ENCODE data around the gene DNAJC12.
"Not testable (repeated sequence)": the region's sequence is repeated elsewhere in the genome, so short reads cannot be mapped to it uniquely, and the experiment has no call there.

The DNAJC12 gene

GRCh38 chr10:67792653-67793052 lies 45.3 kb downstream of the DNAJC12 start:
- DNase-seq (ENCODE audit: low read depth, low spot score): no peak

- DNase-seq (ENCODE audit: low read depth, low spot score): peak; percentile 38
Observed at GRCh38 chr10:67790534-67791408, 47.2 kb downstream of the DNAJC12 start.

GRCh38 chr10:67789769-67790168 lies 48.2 kb downstream of the DNAJC12 start:
- DNase-seq (ENCODE audit: low read depth, low spot score): no peak

GRCh38 chr10:67788028-67788886 lies 49.7 kb downstream of the DNAJC12 start:
- peak; percentile 14 for DNase-seq (ENCODE audit: low read depth, low spot score)

GRCh38 chr10:67785098-67785497 lies 52.9 kb downstream of the DNAJC12 start:
- DNase-seq (ENCODE audit: low read depth, low spot score): no peak

- DNase-seq (ENCODE audit: low read depth, low spot score): no peak
Observed at GRCh38 chr10:67784474-67784873, 53.5 kb downstream of the DNAJC12 start.

- DNase-seq (ENCODE audit: low read depth, low spot score): no peak
Observed at GRCh38 chr10:67783606-67784294, 54.2 kb downstream of the DNAJC12 start.

- no peak for DNase-seq (ENCODE audit: low read depth, low spot score)
Observed at GRCh38 chr10:67782530-67782929, 55.5 kb downstream of the DNAJC12 start.

GRCh38 chr10:67780759-67781538 lies 57.0 kb downstream of the DNAJC12 start:
- DNase-seq (ENCODE audit: low read depth, low spot score): no peak

GRCh38 chr10:67780204-67780621 lies 57.8 kb downstream of the DNAJC12 start:
- not testable (repeated sequence) for DNase-seq (ENCODE audit: low read depth, low spot score)

- DNase-seq (ENCODE audit: low read depth, low spot score): peak; percentile 88
Observed at GRCh38 chr10:67779465-67780203, 58.4 kb downstream of the DNAJC12 start.

- DNase-seq (ENCODE audit: low read depth, low spot score): no peak
Observed at GRCh38 chr10:67776371-67776770, 61.6 kb downstream of the DNAJC12 start.

GRCh38 chr10:67775279-67775678 lies 62.7 kb downstream of the DNAJC12 start:
- DNase-seq (ENCODE audit: low read depth, low spot score): no peak

GRCh38 chr10:67772894-67773511 lies 65.0 kb downstream of the DNAJC12 start:
- DNase-seq (ENCODE audit: low read depth, low spot score): peak; percentile 31

- no peak for DNase-seq (ENCODE audit: low read depth, low spot score)
Observed at GRCh38 chr10:67772151-67772550, 65.8 kb downstream of the DNAJC12 start.

- no peak for DNase-seq (ENCODE audit: low read depth, low spot score)
Observed at GRCh38 chr10:67771200-67771599, 66.8 kb downstream of the DNAJC12 start.

- DNase-seq (ENCODE audit: low read depth, low spot score): no peak
Observed at GRCh38 chr10:67770537-67770936, 67.5 kb downstream of the DNAJC12 start.

GRCh38 chr10:67767244-67767643 lies 70.7 kb downstream of the DNAJC12 start:
- no peak for DNase-seq (ENCODE audit: low read depth, low spot score)

- peak; percentile 95 for DNase-seq (ENCODE audit: low read depth, low spot score)
Observed at GRCh38 chr10:67764012-67764822, 73.8 kb downstream of the DNAJC12 start.
